Loucy (cell line): Measurements from ENCODE around the gene VWA5B1.

Experiments used
- H2AFZ ChIP-seq: fragments of 200-600 bp; sonication (generic); 2 replicates; pipeline ENCODE4 v1.6.0; 2016; ENCODE audit warnings: antibody characterized with exemption, mild to moderate bottlenecking, low read length, moderate library complexity
- H3F3A ChIP-seq: fragments of 200-600 bp; 2 replicates; pipeline ENCODE4 v1.6.0; 2016; ENCODE audit warnings: antibody characterized with exemption, low read depth, mild to moderate bottlenecking
- H3K27me3 ChIP-seq: fragments of 200-600 bp; sonication (generic); 2 replicates; pipeline ENCODE4 v1.6.1; 2014; ENCODE audit warnings: low read length, mild to moderate bottlenecking; ENCODE audit not compliant: insufficient read depth, poor library complexity, severe bottlenecking
- H3K36me3 ChIP-seq: fragments of 200-600 bp; sonication (generic); 2 replicates; pipeline ENCODE4 v1.6.1; 2016; ENCODE audit warnings: low read length; ENCODE audit not compliant: insufficient read depth
- H3K4me1 ChIP-seq: fragments of 200-600 bp; sonication (generic); 2 replicates; pipeline ENCODE4 v1.5.1; 2014; ENCODE audit warnings: low read length, mild to moderate bottlenecking; ENCODE audit not compliant: insufficient read depth, poor library complexity, severe bottlenecking
- H3K4me2 ChIP-seq: fragments of 200-600 bp; sonication (generic); 2 replicates; pipeline ENCODE4 v1.6.0; 2014; ENCODE audit warnings: antibody characterized with exemption, low read length, low read depth, mild to moderate bottlenecking; ENCODE audit not compliant: poor library complexity, severe bottlenecking
- H3K4me3 ChIP-seq: fragments of 200-600 bp; sonication (generic); 2 replicates; pipeline ENCODE4 v1.5.1; 2014; ENCODE audit warnings: low read length, mild to moderate bottlenecking, mixed read lengths; ENCODE audit not compliant: poor library complexity, severe bottlenecking
- H3K79me2 ChIP-seq: fragments of 200-600 bp; sonication (generic); 2 replicates; pipeline ENCODE4 v1.6.1; 2014; ENCODE audit warnings: low read length; ENCODE audit not compliant: insufficient read depth
- H3K9ac ChIP-seq: fragments of 200-600 bp; sonication (generic); 2 replicates; pipeline ENCODE4 v1.6.0; 2014; ENCODE audit warnings: mild to moderate bottlenecking, low read depth, low read length, moderate library complexity; ENCODE audit not compliant: poor library complexity, severe bottlenecking
- H3K9me2 ChIP-seq: fragments of 200-600 bp; sonication (generic); replicated peaks from 2 replicates; pipeline ENCODE4 v1.6.1; 2016; ENCODE audit warnings: low read depth, low read length, mixed read lengths
- H3K9me3 ChIP-seq: fragments of 200-600 bp; sonication (generic); 2 replicates; pipeline ENCODE4 v1.6.1; 2014; ENCODE audit warnings: mild to moderate bottlenecking, antibody characterized with exemption, low read length, low read depth; ENCODE audit not compliant: insufficient read depth
- H4K20me1 ChIP-seq: fragments of 200-600 bp; sonication (generic); 2 replicates; pipeline ENCODE4 v1.6.0; 2014; ENCODE audit warnings: antibody characterized with exemption, low read length, mild to moderate bottlenecking; ENCODE audit not compliant: insufficient read depth, poor library complexity, severe bottlenecking
- EZH2phosphoT487 ChIP-seq: fragments of 200-600 bp; IDR thresholded peaks from 2 replicates; pipeline ENCODE4 v1.6.1; 2018; ENCODE audit warnings: antibody characterized with exemption, mild to moderate bottlenecking, moderate library complexity, borderline replicate concordance
- TF ChIP-seq, protein P1 (sequence below): fragments of 200-600 bp; sonication (generic); conservative IDR thresholded peaks from 2 replicates; pipeline ENCODE4 v1.5.1; 2014; ENCODE audit warnings: mild to moderate bottlenecking, antibody characterized with exemption, low read length

Gene VWA5B1

GRCh38 chr1:20361805-20362381 lies 71.2 kb downstream of the VWA5B1 start:
- H3K27me3 ChIP-seq = no peaks in the 10 kb centered on the region
- H3F3A ChIP-seq = no peaks in the 10 kb centered on the region
- no peaks in the 10 kb centered on the region for H3K79me2 ChIP-seq
- no peaks in the 10 kb centered on the region for H4K20me1 ChIP-seq
- no peak overlapping the region for H3K4me2 ChIP-seq
- no peaks in the 10 kb centered on the region for H3K9me3 ChIP-seq
- H3K4me3 ChIP-seq = no peak overlapping the region
- H3K4me1 ChIP-seq = no peaks in the 10 kb centered on the region
- TF ChIP-seq EZH2phosphoT487 = no peak
- TF ChIP-seq, protein P1, sequence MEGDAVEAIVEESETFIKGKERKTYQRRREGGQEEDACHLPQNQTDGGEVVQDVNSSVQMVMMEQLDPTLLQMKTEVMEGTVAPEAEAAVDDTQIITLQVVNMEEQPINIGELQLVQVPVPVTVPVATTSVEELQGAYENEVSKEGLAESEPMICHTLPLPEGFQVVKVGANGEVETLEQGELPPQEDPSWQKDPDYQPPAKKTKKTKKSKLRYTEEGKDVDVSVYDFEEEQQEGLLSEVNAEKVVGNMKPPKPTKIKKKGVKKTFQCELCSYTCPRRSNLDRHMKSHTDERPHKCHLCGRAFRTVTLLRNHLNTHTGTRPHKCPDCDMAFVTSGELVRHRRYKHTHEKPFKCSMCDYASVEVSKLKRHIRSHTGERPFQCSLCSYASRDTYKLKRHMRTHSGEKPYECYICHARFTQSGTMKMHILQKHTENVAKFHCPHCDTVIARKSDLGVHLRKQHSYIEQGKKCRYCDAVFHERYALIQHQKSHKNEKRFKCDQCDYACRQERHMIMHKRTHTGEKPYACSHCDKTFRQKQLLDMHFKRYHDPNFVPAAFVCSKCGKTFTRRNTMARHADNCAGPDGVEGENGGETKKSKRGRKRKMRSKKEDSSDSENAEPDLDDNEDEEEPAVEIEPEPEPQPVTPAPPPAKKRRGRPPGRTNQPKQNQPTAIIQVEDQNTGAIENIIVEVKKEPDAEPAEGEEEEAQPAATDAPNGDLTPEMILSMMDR = peak; percentile 96
- no peaks in the 10 kb centered on the region for H3K9me2 ChIP-seq
- H3K9ac ChIP-seq = no peak overlapping the region
- no peaks in the 10 kb centered on the region for H3K36me3 ChIP-seq
- H2AFZ ChIP-seq = no peak overlapping the region

DNA sequence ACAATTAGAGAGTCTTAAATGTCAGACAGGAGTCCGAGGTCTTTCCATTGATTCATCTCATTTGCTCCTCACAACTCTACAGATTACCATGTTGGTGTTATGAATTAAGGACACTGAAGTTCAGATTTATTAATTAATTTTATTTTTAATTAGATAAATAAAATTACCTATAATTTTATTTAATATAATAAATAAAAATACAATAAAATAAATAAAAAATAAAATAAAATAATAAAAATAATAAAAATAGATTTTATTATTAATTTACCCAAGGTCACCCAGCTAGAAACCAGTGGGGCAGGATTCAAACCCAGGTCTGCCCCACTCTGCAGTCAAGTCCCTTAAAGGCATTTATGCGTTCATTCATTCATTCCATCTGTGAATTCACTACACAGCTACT lies 72.2 kb downstream of the VWA5B1 start:
- Histone ChIP-seq H3K36me3 (no peaks in the 10 kb centered on the region), H3K79me2 (no peaks in the 10 kb centered on the region), H3K4me3 (no peak overlapping the region), H3K9me3 (no peaks in the 10 kb centered on the region), H3K9ac (no peak overlapping the region), H3K27me3 (no peaks in the 10 kb centered on the region), H3K4me1 (no peaks in the 10 kb centered on the region), H4K20me1 (no peaks in the 10 kb centered on the region), H3K9me2 (no peaks in the 10 kb centered on the region), H3F3A (no peaks in the 10 kb centered on the region), H3K4me2 (no peak overlapping the region), H2AFZ (no peak overlapping the region)
- no peak for TF ChIP-seq EZH2phosphoT487
- TF ChIP-seq, protein P1 = no peak

DNA sequence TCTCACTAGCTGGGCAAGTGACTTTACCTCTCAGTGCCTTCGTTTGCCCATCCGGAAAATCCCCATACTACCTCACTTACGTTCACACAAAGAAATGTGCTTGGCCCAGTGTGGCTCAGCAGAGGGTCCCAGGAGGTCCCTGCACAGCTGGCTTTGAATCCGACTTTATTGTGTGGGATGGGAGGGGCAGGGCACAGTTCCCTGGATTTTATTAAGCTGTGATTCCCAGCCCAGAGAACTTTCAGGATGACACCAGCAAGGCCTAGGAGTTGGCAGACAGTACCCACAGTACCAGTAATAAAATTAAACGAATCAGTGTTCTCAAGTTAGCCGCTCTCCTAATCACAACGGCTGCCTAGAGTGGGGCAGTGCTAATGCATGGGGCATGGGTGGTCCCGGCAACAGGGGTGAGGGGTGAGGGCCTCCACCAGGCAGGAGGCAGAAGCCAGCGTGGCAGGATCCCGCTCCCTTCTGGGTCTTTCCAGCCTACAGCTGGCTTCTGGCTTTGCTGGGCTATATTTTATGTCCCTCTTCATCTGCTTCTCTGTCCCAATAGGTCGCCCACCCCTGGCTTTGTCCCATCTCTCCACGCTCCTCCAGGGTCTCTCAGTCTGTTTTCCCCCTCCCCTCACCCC lies 74.9 kb downstream of the VWA5B1 start:
- Histone ChIP-seq H2AFZ (no peak overlapping the region), H3K4me1 (no peaks in the 10 kb centered on the region), H3K27me3 (no peaks in the 10 kb centered on the region), H3F3A (no peaks in the 10 kb centered on the region), H3K4me3 (no peak overlapping the region), H3K79me2 (no peaks in the 10 kb centered on the region), H3K9me3 (no peaks in the 10 kb centered on the region), H4K20me1 (no peaks in the 10 kb centered on the region), H3K9me2 (no peaks in the 10 kb centered on the region), H3K9ac (no peak overlapping the region), H3K4me2 (no peak overlapping the region), H3K36me3 (no peaks in the 10 kb centered on the region)
- no peak for TF ChIP-seq EZH2phosphoT487
- TF ChIP-seq, protein P1 = no peak
